LNCAP (cell line): Measurements from ENCODE around the gene MTURN.

Experiments used
- TF ChIP-seq, protein P1 (sequence below): fragments of 450-650 bp; IDR thresholded peaks from 2 replicates; pipeline ENCODE4 v1.5.1; 2017; ENCODE audit warnings: mild to moderate bottlenecking

MTURN gene

DNA sequence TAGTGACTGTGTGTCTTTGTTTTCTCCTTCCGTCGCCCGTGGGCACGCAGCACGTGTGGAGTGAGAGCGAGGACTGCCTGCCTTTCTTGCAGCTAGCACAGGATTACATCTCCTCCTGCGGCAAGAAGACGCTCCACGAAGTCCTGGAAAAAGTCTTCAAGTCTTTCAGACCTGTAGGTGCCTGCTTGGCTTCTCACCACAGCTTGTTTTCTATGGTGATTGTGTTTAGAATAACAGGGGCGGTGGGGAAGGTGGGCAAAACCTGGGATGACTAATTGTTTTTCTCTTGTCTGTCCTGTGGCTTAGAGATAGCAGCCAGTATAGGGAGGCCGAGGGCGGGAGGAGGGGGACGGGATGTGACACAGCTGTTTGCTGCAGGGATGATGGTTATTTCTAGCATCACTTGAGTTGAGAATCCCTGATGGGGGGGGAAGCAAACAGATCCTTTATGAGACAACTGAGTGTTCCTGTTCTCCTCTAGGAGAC is 11.4 kb downstream of the MTURN start:
- TF ChIP-seq, protein P1, sequence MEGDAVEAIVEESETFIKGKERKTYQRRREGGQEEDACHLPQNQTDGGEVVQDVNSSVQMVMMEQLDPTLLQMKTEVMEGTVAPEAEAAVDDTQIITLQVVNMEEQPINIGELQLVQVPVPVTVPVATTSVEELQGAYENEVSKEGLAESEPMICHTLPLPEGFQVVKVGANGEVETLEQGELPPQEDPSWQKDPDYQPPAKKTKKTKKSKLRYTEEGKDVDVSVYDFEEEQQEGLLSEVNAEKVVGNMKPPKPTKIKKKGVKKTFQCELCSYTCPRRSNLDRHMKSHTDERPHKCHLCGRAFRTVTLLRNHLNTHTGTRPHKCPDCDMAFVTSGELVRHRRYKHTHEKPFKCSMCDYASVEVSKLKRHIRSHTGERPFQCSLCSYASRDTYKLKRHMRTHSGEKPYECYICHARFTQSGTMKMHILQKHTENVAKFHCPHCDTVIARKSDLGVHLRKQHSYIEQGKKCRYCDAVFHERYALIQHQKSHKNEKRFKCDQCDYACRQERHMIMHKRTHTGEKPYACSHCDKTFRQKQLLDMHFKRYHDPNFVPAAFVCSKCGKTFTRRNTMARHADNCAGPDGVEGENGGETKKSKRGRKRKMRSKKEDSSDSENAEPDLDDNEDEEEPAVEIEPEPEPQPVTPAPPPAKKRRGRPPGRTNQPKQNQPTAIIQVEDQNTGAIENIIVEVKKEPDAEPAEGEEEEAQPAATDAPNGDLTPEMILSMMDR, result no peak

DNA sequence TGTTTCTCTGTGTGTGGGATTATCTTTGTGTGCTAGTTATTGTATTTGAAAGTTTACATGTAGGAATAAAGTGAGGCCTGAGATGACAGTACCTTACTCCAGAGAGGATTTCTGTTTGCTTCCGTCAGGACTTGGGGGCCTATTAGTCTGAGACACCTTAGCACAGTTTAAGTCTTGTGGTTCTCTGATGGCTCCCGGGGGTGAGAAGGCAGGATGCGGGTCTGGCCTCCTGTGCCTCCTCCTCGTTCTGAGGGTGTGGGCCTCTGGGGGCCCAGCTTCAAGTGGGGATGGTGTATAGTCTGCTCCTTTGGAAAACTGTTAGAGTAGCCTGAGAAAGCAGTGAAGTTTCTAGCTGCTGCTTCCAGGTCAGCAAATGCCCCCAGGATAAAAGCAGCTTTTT is 12.4 kb downstream of the MTURN start:
- TF ChIP-seq, protein P1, result no peak

- TF ChIP-seq, protein P1, result no peak
Measured at GRCh38 chr7:30147785-30148184, 13.0 kb downstream of the MTURN start.

DNA sequence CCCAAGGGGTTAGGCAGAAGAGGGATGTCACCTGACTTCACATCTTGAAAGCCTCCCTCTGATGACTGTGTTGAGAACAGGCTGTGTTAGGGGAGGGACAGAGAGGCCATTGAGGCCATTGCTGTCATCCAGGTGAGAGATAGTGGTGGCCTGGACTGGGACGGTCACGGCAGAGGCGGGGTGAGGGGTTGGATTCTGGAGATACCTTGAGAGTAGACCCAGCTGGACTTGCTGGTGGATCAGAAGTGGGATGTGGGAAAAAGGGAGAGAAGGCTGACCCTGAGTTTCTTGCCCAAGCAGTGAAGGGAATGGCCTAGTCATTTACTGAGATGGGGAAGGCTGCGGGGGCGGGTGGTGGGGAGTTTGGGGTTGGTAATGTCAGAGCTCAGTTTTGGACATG is 13.6 kb downstream of the MTURN start:
- TF ChIP-seq, protein P1, result no peak

GRCh38 chr7:30148951-30149459 is 14.2 kb downstream of the MTURN start:
- TF ChIP-seq, protein P1, result no peak

DNA sequence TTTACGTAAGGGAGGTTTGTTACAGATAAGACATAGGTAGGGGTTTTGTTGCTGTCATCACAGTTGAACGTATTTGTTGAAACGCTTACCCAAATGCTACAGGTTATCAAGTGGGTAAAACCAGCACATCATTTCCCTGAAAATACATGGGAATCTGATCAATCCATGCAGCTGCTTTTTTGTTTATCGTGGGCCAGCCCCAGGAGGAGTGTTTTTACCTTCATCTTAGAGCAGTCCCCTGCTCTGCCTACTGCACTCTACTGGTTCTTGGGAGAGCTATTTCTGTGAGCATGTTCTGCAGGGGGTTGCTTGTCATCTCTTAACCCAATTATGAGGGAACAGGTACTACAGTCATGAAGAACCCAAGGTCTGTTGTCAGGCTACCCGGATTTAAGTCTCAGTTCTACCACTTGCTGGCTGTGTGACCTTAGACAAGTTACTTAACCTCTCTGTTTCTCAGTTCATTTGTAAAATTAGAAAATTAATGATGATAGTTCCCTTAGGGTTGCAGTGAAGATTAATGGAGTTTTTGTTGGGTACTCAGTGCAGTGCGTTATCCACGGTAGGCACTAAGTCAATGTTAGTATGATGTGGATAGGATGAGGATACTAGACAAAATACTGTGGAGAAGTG is 15.0 kb downstream of the MTURN start:
- TF ChIP-seq, protein P1, result no peak

DNA sequence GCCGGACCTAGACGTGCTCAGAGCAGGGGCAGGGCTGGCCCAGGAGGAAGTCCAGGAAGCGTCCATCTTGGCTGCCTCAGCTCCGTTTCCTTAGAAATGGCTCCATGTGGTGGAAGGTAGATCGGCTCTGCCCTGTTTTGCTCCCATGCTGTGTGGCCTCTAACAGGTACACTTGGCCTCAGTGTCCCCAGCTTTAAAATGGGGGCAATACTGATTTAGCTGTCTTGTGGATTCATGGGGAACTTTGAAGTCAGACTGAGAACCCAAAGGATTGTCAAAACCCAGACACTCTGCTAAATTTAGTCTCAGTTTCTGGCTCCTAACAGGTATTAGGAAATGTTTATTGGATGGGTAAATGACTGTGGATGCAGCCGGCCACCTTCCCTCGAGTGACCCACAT is 15.9 kb downstream of the MTURN start:
- TF ChIP-seq, protein P1, result no peak
